GM21619 (cell line): ENCODE results near the gene NBEAL2.
"Not testable (repeated sequence)": the region's sequence is repeated elsewhere in the genome, so short reads cannot be mapped to it uniquely, and the experiment has no call there.

ENCODE experiments used
- ATAC-seq: cut with Tn5 transposase; IDR thresholded peaks from one replicate; pipeline ENCODE4 v1.9.1; 2021; ENCODE audit not compliant: unreplicated experiment

The NBEAL2 gene

GRCh38 chr3:47010910-47011309 is 31.4 kb downstream of the NBEAL2 start:
- ATAC-seq = no peak

- no peak for ATAC-seq
Observed at GRCh38 chr3:47011371-47011770, 31.9 kb downstream of the NBEAL2 start.

GRCh38 chr3:47012342-47013230 is 33.1 kb downstream of the NBEAL2 start:
- no peak for ATAC-seq

- ATAC-seq = no peak
Observed at GRCh38 chr3:47013231-47013630, 33.8 kb downstream of the NBEAL2 start.

- no peak for ATAC-seq
Observed at GRCh38 chr3:47014036-47014435, 34.6 kb downstream of the NBEAL2 start.

- ATAC-seq = no peak
Observed at GRCh38 chr3:47015151-47015550, 35.7 kb downstream of the NBEAL2 start.

GRCh38 chr3:47016086-47016933 is 36.8 kb downstream of the NBEAL2 start:
- ATAC-seq = no peak

- ATAC-seq = no peak
Observed at GRCh38 chr3:47016934-47017435, 37.5 kb downstream of the NBEAL2 start.

- no peak for ATAC-seq
Observed at GRCh38 chr3:47017504-47018268, 38.2 kb downstream of the NBEAL2 start.

GRCh38 chr3:47018269-47018611 is 38.8 kb downstream of the NBEAL2 start:
- ATAC-seq = no peak

- ATAC-seq = peak; percentile 74
Observed at GRCh38 chr3:47019201-47019600, 39.7 kb downstream of the NBEAL2 start.

- ATAC-seq = no peak
Observed at GRCh38 chr3:47020311-47020710, 40.8 kb downstream of the NBEAL2 start.

GRCh38 chr3:47022641-47023071 is 43.2 kb downstream of the NBEAL2 start:
- no peak for ATAC-seq

GRCh38 chr3:47024932-47025331 is 45.5 kb downstream of the NBEAL2 start:
- ATAC-seq = no peak

- not testable (repeated sequence) for ATAC-seq
Observed at GRCh38 chr3:47026432-47026831, 47.0 kb downstream of the NBEAL2 start.

- ATAC-seq = no peak
Observed at GRCh38 chr3:47028146-47028545, 48.7 kb downstream of the NBEAL2 start.

GRCh38 chr3:47028667-47029066 is 49.2 kb downstream of the NBEAL2 start:
- ATAC-seq = no peak

- ATAC-seq = not testable (repeated sequence)
Observed at GRCh38 chr3:47031041-47031440, 51.6 kb downstream of the NBEAL2 start.

- no peak for ATAC-seq
Observed at GRCh38 chr3:47034868-47035489, 55.5 kb downstream of the NBEAL2 start.

- no peak for ATAC-seq
Observed at GRCh38 chr3:47035645-47036044, 56.2 kb downstream of the NBEAL2 start.

GRCh38 chr3:47036145-47036544 is 56.7 kb downstream of the NBEAL2 start:
- no peak for ATAC-seq
